HG02642 (cell line): ENCODE data around the gene SART1.

Source experiments
- ATAC-seq: cut with Tn5 transposase; IDR thresholded peaks from one replicate; pipeline ENCODE4 v1.9.1; 2021; ENCODE audit warnings: mild to moderate bottlenecking; ENCODE audit not compliant: unreplicated experiment, poor library complexity

The SART1 gene

GRCh38 chr11:65960824-65961266 lies 689 bp upstream of the SART1 start:
- ATAC-seq, result no peak

- ATAC-seq, result no peak
Observed at GRCh38 chr11:65962141-65962564, 619 bp downstream of the SART1 start.

- ATAC-seq, result no peak
Observed at GRCh38 chr11:65964906-65965305, 3.4 kb downstream of the SART1 start.

- ATAC-seq, result no peak
Observed at GRCh38 chr11:65965986-65966762, 4.6 kb downstream of the SART1 start.

GRCh38 chr11:65967329-65967934 lies 5.9 kb downstream of the SART1 start:
- no peak for ATAC-seq

- no peak for ATAC-seq
Observed at GRCh38 chr11:65968600-65969482, 7.3 kb downstream of the SART1 start.

- no peak for ATAC-seq
Observed at GRCh38 chr11:65972116-65972515, 10.6 kb downstream of the SART1 start.

GRCh38 chr11:65973439-65974110 lies 12.0 kb downstream of the SART1 start:
- ATAC-seq, result no peak

GRCh38 chr11:65975771-65976170 lies 14.2 kb downstream of the SART1 start:
- ATAC-seq, result no peak

GRCh38 chr11:65976216-65977176 lies 15.0 kb downstream of the SART1 start:
- no peak for ATAC-seq

GRCh38 chr11:65977621-65978390 lies 16.3 kb downstream of the SART1 start:
- no peak for ATAC-seq

GRCh38 chr11:65978391-65979238 lies 17.1 kb downstream of the SART1 start:
- ATAC-seq, result no peak

GRCh38 chr11:65979261-65979759 lies 17.8 kb downstream of the SART1 start:
- ATAC-seq, result no peak

GRCh38 chr11:65981101-65981740 lies 19.7 kb downstream of the SART1 start:
- ATAC-seq, result no peak

- ATAC-seq, result no peak
Observed at GRCh38 chr11:65981972-65982823, 20.7 kb downstream of the SART1 start.
